HG02763 (cell line): Measurements from ENCODE around the gene IGF2BP3.

Experiments
- ATAC-seq: cut with Tn5 transposase; IDR thresholded peaks from one replicate; pipeline ENCODE4 v1.9.1; 2021; ENCODE audit warnings: mild to moderate bottlenecking, moderate library complexity; ENCODE audit not compliant: unreplicated experiment

Gene IGF2BP3

GRCh38 chr7:23298885-23299769 lies 171.2 kb downstream of the IGF2BP3 start, which contains the start of gene MALSU1:
Gene MALSU1, plus strand, starts transcription at chr7:23299339. Its CDS starts 14 bp downstream, at chr7:23299353.
- ATAC-seq = peak; percentile 98

GRCh38 chr7:23298141-23298881 lies 172.0 kb downstream of the IGF2BP3 start:
- ATAC-seq = no peak

GRCh38 chr7:23295401-23295697 lies 174.9 kb downstream of the IGF2BP3 start:
- no peak for ATAC-seq

GRCh38 chr7:23294549-23295400 lies 175.5 kb downstream of the IGF2BP3 start:
- no peak for ATAC-seq

GRCh38 chr7:23293500-23294073 lies 176.7 kb downstream of the IGF2BP3 start:
- ATAC-seq = no peak

GRCh38 chr7:23292623-23293022 lies 177.7 kb downstream of the IGF2BP3 start:
- no peak for ATAC-seq

GRCh38 chr7:23291957-23292560 lies 178.2 kb downstream of the IGF2BP3 start:
- no peak for ATAC-seq

- no peak for ATAC-seq
Measured at GRCh38 chr7:23290993-23291392, 179.3 kb downstream of the IGF2BP3 start.

GRCh38 chr7:23287612-23288011 lies 182.7 kb downstream of the IGF2BP3 start:
- ATAC-seq = no peak

GRCh38 chr7:23285657-23286646 lies 184.3 kb downstream of the IGF2BP3 start:
- no peak for ATAC-seq

- no peak for ATAC-seq
Measured at GRCh38 chr7:23284871-23285270, 185.4 kb downstream of the IGF2BP3 start.

- no peak for ATAC-seq
Measured at GRCh38 chr7:23283086-23283485, 187.2 kb downstream of the IGF2BP3 start.

GRCh38 chr7:23279819-23280525 lies 190.3 kb downstream of the IGF2BP3 start:
- no peak for ATAC-seq

GRCh38 chr7:23277359-23277989 lies 192.8 kb downstream of the IGF2BP3 start:
- ATAC-seq = no peak

GRCh38 chr7:23276947-23277346 lies 193.3 kb downstream of the IGF2BP3 start:
- ATAC-seq = no peak

GRCh38 chr7:23276376-23276775 lies 193.9 kb downstream of the IGF2BP3 start:
- no peak for ATAC-seq

- no peak for ATAC-seq
Measured at GRCh38 chr7:23275912-23276311, 194.4 kb downstream of the IGF2BP3 start.

- peak; percentile 97 for ATAC-seq
Measured at GRCh38 chr7:23273141-23273599, 197.1 kb downstream of the IGF2BP3 start.
